HG02642 (cell line): ENCODE measurements around the gene CCDC102A.

Experiments used
- ATAC-seq: cut with Tn5 transposase; IDR thresholded peaks from one replicate; pipeline ENCODE4 v1.9.1; 2021; ENCODE audit warnings: mild to moderate bottlenecking; ENCODE audit not compliant: unreplicated experiment, poor library complexity

Gene CCDC102A

DNA sequence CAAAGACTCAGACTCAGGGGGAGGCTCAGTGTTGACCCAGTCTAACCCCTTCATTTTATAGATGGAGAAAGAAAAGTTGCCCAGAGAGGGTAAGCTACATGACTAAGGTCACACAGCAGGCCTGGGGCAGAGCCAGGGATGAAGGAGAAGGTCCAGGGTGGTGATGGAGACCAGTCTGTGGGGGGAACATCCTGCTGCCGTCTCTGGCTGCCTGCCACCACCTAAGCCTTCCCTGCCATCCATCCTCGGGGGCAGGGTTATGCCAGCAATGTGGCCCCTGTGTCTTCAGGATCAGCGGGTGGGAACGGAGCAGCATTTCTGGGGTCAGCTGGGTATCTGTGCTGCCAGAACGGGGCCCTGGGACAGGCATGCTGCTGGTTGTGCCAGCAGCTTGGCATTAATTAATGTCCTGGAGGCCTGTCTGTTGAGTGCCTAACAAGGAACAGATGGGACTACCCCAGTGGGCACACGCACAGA is 55.6 kb downstream of the CCDC102A start:
- no peak for ATAC-seq

DNA sequence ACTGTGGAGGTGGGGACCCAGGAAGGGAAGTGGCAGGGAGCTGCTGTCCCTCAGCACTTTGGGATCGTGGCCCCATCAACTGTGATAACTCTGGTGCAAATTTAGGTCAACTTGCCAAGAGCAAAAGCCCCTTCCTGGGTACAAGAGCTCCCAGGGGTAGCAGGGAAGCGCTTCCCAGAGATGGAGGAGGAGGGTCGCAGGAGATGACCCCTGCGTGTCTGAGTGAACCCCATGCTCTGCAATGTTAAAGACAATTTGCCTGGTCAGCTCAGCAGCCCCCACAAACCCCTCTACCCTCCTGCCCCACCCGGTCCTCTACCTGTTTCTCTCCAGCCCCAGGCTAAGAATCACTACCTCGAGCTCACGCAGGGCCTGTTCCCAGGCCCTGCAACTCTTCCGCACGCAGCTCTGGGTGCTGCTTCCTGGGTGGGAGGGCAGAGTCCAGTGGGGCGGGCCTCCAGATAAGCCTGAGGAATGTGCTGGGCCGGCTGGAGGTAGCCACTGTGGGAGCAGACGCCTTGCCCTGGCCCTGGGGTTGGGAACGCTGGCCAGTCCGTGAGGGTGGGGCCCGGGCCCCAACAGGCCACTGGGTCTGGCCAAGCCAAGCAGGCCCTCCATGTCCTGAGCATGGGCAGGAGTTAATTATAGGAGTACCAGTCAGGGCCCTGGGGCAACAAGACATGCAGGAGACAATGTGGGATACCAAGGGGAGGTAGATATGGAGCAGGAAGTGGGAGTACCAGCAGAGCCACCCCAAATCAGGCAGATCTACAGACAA is 56.2 kb downstream of the CCDC102A start:
- ATAC-seq, result no peak

DNA sequence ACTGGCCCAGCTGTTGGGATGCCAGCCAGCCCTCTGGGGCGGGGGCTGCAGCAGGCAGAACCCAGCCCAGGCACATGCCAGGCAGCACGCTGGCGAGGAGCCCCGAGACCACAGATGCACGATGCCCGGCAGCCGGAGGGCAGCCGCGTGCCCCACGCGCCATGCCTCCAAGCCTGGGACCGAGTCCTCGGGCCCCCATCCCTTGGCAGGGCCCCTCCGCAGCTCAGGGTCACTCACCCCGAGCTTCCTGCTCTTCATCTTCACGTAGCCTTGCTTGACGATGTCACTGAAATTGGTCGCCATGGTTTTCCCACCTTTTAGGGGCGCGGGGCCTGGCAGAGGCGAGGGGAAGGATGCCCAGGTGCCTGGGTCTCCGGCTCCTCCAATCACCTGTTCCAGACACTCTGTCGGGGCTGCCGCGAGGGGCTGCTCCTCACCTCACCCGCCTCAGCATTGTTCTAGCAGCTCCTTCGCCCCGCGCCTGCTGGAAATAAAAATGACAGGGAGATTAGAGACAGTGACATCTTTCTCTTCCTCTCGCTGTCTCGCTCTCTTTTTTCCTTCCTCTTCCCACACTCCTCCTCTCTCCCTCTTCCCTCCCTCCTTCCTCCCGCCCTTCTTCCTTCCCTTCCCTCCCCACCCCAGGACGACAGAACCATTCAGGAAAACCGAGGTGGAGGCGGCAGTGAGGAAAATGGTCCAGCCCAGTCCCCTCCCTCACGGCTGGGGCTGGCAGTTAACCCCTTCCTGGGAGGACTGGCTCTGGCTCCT is 57.0 kb downstream of the CCDC102A start:
- ATAC-seq, result no peak

DNA sequence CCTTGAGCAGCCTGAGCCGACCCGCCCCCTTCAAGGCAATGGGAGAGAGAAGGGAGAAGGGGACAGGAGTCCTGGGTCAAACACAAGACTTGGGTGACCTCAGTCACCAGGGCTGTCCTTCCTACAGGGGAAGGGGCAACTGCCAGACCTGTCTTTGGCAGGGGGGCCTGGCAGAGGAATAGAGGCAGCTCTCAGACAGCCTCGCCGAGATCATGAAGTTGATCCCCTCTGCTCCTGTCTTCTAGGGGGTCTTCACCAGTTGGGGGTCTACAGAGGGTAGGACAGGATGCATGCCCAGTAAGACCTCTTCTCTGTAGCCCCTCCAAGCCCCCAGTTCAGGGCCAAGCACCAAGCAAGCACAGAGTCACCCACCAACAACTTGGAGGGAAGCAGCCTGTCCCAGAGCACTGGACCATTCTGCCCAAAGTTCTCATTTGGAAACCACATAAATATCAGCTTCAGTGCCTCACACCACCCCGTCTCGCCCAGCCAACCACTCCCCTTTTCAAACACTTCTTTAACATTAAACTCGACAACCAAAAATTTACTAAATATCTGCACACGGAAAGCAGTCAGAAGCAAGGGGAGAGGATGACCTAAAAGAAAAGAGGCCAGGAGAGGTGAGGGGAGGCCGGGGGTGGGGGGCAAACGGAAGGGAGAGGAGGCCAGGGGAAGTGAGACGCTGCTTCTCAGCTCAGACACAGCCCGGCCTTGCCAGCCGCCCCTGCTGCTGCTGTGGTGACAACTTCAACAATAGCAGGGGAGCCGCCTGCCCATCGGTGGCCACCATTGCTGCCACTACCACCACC is 57.8 kb downstream of the CCDC102A start:
- no peak for ATAC-seq

DNA sequence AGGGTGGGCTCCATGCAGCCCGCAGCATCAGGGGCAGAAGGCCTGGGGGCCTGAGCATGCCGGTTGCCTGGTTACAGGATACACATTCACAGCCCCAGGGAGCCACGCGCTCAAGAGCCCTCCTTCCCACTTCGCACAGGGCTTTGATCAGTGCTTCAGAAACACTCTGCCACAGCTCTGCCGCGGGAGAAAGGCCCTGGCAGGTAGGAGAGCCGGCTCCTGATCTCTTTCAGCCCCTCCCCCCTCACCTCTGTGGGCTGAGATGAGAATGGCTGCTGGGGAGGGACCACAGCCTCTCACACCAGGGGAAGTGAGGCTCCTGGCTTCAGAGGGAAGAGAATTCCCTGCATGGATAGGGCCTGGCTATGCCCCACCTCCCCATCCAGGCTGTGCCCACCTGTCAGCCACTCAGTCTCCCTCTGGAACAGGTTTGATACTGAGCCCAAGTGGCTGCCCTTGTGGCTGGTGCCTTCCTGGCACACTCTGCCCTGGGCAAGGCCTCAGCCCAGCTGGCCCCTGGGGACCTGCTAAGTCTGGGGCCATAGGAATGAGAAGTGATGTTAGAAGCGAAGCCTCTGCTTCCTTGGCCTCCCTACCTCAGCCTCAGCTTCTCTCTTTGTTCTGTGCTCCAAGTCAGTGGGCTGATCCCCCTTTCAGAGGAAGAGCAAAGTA is 58.7 kb downstream of the CCDC102A start:
- no peak for ATAC-seq

DNA sequence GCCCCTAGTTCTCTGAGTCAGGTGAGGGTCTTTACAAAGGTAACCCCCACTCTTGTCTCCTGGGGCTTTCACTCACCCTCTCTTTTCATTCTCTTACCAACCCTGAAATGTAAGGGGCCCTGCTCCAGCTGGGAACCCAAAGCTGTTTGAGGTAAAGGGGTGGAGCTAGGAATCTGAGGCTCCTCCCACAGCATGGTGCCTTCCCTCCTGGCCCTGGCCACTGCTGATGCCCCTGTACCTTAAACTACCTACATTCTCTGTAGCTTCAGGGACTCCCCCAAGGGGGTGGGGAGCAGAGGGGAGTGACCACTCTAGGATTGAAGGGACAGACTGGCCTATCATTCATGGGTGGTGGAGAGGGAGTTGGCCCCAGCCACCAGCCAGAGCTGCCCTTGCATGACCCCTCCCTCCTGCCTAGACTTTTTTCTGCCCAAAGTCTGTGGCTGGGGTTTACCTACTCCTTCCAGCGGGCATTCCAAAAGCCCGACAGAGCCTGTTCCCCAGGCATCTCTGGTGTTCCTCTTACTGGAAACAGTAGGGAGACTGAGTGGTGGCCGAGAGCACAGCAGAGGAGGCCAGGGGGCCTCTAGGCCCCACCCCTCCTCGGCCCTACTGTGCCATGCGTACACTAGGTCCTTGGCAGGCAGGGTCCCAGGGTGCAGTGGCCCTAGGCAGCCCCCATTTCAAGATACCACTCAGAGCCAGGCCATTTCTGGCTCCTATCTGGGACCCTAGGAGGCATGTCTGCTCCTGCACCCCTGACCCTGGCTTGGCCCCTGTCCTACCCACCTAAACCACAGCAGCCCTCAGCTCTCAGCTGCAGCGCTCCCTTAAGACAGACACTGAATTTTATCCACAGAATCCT is 59.6 kb downstream of the CCDC102A start:
- ATAC-seq, result no peak

DNA sequence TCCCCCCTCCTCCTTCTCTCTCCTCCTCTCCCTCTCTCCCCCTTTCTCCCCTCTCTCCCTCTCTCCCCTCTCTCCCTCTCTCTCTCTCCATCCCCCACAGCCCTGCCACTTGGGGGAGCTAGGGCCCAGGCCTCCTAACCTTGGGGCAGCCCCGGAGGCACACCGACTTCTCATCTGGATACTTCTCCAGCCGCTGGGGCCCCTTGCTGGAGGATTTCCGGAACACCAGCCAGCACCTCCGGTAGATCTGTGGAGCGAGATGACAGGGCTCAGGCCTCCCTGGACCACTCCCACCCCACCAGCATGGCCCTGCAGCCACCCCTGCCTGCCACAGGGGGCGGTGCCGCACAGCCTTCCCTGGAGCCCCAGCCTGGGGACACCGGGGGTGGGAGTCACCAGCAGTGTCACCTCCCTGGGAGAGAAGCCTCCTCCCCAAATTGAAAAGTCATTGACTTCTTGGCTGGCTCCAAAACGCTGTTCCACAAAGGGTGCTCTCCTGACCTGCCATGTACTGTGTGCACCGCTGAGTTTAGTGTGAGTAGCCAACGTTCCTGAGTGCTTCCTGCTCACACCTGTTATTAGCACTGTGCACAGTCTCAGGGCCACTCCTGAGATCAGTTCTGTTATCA is 60.5 kb downstream of the CCDC102A start:
- ATAC-seq, result peak; percentile 82

DNA sequence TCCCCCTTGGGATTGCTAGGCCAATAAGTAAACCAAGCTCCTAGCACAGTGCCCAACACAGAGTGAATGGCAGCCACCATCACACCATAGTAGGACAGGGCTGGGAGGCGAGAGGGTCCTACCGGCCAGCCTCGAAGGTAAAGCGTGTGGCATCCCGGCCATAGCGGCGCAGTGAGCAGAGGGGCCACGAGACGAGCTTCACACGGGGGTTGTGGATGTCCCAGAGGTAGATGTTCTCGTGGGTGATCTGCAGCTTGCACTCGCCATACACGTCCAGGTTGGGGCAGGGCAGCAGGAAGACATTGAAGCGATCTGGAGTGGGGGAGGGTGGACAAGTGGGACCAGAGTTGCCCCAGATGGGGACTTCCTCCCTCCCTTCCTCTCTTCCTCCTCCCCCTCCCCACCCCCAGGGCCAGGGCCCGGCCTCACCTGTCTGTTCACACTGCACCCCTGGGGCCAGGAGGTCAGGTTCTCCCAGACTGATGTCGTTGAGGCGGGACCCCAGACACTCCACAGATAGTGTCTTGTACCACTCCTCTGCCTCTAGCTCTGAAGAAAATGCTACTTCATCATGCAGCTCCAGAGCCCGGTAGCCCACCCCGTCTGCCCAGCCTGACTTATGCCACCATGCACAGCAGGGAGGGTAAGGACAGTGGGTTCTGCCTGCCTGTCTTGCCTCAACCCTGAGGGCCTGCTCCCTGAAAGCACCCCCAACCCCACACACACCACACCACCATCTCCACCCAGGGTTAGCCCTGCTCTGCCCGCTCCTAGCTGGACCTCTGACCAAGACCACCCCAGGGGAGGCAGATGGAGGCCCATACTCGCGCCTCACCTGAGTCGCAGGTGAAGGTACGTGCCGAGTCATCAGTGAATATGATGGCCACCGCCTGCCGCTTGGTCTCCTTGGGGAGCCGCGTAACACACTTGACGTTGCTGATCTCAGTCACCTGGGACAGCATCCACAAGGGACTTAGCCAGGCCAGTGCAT is 61.4 kb downstream of the CCDC102A start:
- ATAC-seq, result no peak

DNA sequence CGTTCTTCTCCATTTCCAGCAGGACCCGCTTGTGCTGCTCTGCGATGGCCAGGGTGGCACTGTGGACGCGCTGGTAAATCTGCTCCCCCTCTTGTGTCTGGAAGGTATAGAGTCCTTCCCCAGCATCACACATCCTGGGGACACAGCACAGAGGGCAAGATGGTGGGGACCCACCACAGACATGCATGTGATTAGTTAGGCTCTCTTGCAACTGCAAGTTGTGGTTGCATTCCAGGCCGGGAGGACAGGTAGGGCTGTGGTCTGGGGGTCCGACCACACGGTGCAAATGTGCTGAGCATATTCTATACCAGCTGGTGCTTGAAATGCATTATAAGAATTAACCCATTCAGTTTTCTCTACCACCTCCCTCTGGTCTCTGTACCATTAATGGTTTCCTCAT is 62.5 kb downstream of the CCDC102A start:
- ATAC-seq, result no peak

DNA sequence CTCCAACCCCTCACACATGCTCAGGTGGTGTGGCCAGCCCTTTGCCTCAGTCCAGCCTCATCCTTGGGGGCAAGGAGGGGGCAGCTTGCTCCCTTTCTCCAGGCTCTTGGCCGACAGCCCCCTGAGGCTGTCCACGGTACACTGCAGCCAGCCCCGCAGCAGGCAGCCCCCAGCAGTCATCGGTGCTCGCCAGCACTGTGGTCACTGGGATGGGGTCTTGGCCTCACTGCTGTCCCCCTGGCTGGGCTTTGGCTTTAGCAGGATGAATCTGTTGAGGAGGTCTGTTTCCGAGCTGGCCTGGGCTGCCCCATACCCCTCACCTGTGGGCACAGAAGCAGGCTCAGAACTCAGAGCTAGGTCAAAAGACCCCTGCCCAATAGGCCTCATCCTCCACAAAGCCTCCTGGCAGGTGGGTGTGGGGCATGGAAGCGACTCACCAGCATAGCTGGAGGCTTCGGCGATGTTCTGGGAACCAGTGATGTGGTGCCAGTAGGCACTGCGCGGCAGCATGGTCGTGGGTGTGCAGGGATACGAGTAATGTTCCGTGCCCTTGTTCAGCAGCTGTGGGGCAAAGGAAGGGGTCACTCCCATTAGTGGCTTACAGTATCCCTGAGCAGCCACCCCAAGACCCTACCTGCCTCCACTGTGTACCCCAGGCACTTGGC is 63.1 kb downstream of the CCDC102A start:
- ATAC-seq, result no peak

DNA sequence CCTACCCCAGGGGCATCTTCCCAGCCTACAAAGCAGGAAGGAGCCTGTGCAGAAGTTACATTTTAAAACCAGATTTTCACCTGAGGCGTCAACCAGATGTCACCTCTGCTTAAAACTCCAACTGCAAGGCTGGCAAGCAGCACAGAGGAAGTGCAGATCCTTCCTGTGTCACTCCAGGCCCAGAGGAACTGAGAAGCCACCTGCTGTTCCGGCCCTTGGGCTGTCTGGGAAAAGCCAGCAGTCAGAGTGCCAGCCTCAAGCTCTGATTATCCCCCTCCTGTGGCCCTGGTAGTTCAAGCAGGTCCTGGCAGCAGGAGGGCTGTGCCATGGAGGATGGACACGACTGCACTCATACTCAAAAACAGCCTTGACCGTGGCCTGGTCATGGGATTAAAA is 63.7 kb downstream of the CCDC102A start:
- ATAC-seq, result no peak

DNA sequence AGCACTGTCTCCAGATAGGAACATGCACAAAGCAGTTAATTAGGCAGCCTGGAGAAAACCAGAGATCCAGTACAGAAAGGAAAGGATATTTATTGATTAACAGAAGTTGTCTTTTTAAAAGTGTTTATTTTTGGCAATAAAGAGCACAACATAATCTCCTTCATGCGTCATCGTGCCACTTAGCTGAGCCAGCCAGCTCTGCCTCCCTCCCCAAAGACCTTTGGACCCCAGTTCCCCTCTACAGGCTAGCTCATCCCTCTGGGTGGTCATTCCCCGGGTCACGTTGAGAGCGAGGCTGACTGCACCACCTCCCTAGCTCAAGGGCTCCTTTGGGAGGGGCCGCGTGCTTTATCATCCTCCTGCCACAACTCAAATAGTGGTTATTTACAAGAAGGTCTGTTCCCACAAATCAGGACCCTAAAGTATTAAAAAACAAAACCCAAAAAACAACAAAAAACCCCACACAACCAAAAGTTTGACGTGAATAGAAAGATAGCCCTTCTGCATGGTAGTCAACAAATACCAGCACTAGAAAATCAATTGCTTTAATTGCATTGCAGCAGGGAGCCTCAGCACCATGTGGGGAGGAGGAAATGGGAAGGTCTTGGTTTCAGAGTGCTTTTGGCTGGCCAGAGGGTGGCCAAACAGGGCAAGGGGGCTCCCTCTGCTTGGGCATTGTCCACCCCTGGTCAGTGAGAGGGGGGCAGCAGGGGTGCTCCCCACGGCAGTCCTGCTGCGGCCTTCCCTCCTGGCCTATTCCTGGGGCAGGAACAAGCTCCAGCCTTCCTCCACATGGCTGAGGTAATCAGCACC is 64.3 kb downstream of the CCDC102A start:
- ATAC-seq, result no peak

DNA sequence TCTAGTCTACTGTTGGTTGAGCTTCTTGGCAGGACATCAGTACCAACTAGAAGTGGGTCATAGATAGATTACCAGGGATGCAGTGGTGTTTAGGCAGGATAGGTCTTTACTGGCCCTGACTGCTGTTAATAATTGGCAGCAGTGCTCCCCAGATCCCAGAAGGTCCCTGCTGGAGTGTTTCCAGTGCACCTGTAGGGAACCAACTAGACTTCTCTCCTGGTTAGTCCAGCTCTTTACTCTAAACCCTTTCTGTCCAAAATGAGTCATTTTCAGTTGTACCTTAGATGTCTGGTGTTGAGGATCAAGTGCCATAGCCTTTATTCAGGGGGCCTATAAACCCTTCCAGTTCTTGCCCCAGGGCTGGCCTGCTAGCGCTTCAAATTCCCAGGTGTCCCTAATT is 65.2 kb downstream of the CCDC102A start:
- ATAC-seq, result no peak

DNA sequence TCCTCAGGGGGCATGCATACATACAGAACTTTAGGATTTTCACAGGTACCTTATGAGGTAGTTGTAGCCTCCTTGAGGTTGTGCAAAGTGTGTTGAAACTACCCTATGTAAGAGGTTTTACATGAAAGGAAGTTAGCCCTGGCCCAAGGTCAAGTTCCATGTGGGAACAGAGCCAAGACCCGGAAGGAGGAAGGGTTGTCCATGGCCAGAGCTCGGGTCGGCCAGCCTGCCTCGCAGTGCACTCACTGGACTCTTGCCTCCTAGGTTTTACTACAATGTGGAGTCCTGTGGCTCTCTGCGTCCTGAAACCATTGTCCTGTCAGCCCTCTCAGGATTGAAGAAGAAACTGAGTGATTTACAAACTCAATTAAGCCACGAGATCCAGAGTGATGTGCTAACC is 65.7 kb downstream of the CCDC102A start:
- no peak for ATAC-seq

DNA sequence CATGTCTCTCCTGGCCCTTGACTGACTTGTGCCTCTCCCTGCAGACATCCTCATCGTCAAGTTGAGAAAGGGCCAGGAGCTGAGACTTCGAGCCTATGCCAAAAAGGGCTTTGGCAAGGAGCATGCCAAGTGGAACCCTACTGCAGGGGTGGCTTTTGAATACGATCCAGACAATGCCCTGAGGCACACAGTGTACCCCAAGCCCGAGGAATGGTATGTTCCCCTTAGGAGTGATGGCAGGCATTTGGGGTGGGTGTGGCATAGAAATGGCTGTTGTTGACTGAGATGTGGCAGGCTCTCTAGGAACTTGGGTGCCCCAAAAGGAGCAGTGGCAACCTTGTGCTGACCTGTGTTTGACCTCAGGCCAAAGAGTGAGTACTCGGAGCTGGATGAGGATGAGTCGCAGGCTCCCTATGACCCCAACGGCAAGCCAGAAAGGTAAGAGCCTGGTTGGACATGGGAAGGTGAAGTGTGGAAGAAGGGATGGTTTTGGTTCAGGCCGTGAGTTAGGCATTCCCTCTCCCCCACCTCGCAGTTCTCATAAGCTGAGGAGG is 66.4 kb downstream of the CCDC102A start:
- no peak for ATAC-seq

DNA sequence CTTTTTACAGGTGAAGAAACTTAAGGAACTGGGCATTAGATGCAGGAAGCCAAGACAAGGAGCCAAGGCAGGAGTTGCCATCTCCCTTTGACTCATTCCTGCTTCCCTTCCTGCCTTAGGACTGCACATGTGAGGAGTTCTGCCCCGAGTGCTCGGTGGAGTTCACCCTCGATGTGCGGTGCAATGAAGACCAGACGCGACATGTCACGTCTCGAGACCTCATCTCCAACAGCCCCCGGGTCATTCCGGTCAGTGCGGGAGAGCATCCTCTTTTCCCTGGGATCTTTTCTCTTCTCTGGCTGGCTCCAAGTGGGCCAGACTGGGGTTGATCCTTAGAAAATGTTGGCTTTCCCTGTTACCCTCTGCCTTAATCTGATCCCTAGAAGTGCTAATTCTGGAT is 67.3 kb downstream of the CCDC102A start:
- no peak for ATAC-seq
